GM12865 (cell line): ENCODE measurements around the gene TMPRSS13.

Source experiments
- DNase-seq: peaks from one replicate; pipeline ENCODE4 v3.0.0; 2010; ENCODE audit warnings: low read depth
- H3K4me3 ChIP-seq: 2 replicates; pipeline ENCODE4 v1.5.1; 2011; ENCODE audit warnings: mild to moderate bottlenecking, low read depth, low read length, control low read depth
- CTCF ChIP-seq: IDR thresholded peaks from 2 replicates; pipeline ENCODE4 v1.5.1; 2011; ENCODE audit warnings: low read length, control low read depth, low read depth, inconsistent platforms; ENCODE audit not compliant: insufficient read depth; ENCODE audit errors: missing control alignments

TMPRSS13 gene

GRCh38 chr11:117941976-117942654, 12.9 kb upstream of the TMPRSS13 start:
- no peak for TF ChIP-seq CTCF
- DNase-seq, result no peak
- no peak overlapping the region for H3K4me3 ChIP-seq

GRCh38 chr11:117941163-117941707, 12.0 kb upstream of the TMPRSS13 start:
- no peak for DNase-seq
- no peak overlapping the region for H3K4me3 ChIP-seq
- no peak for TF ChIP-seq CTCF

GRCh38 chr11:117940736-117941135, 11.5 kb upstream of the TMPRSS13 start:
- no peak overlapping the region for H3K4me3 ChIP-seq
- DNase-seq, result no peak
- no peak for TF ChIP-seq CTCF

DNA sequence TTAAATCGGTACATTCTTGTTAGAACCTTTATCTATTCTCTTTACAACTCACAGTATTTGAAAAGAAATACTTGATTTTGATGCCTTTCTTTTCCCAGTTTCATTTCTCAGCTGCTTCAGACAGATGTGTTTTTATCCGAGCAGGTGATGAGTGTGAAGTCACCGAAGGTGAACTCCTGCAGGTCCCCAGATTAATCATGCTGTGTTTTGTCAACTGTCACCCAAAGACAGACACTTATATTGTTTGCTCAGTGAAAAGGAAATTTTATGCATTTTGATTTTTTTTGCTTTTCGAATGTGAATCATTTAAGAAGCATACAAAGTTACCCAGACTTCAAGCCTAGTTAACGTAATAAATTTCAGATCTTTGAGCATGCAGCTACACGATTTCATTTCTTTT, 7.8 kb upstream of the TMPRSS13 start:
- peak; percentile 48 for DNase-seq
- TF ChIP-seq CTCF, result no peak
- H3K4me3 ChIP-seq, result no peak overlapping the region

GRCh38 chr11:117934526-117935307, 5.5 kb upstream of the TMPRSS13 start:
- TF ChIP-seq CTCF, result no peak
- no peak overlapping the region for H3K4me3 ChIP-seq

DNA sequence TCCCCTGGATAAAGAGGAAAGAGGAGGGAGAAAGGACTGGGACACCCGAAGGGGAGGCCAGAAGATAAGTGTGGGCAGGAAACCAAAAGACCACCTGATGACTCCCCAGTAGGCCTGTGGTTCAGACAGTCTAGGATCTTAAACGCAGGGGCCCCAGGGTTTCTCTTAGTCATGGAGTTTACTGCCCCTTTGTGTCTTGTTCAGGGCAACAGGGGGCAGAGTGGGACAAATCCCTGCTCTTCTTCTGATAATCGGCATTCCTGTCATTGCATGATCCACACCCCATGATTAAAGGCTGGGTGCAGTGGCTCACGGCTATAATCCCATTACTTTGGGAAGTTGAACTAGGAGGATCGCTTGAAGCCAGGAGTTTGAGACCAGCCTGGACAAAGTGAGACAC, 4.7 kb upstream of the TMPRSS13 start:
- H3K4me3 ChIP-seq, result no peak overlapping the region
- DNase-seq, result no peak
- TF ChIP-seq CTCF, result no peak

More at GRCh38 chr11:117934526-117935307, 5.5 kb upstream of the TMPRSS13 start:
- no peak for DNase-seq
